Spleen (tissue), 13 donors: ENCODE data around the gene CYP27C1. TPM values are rescaled to one million over a fixed set of nuclear protein-coding genes. Genes with fewer than 3 reads are reported as not detected.

Source experiments
- DNase-seq: peaks from one replicate; pipeline ENCODE4 v3.0.0-alpha.2; 2020
- H3K27ac ChIP-seq, 8 donors: fragments of 200-600 bp; sonication (generic) in 7 of 8; 1 replicate in 4 of 8; 2 replicates in 4 of 8; pipeline versions ENCODE4 v1.5.0 to v1.8.0; 2016 to 2021; ENCODE audit warnings: inconsistent platforms in 4 of 8, mild to moderate bottlenecking in 4 of 8, moderate library complexity in 1 of 8
- H3K27me3 ChIP-seq, 7 donors: fragments of 200-600 bp; sonication (generic) in 6 of 7; replicated peaks in 1 of 7; 1 replicate in 4 of 7; 2 replicates in 3 of 7; pipeline versions ENCODE4 v1.5.0 to v1.8.0; 2016 to 2021; ENCODE audit warnings: inconsistent platforms in 3 of 7, mild to moderate bottlenecking in 1 of 7
- H3K36me3 ChIP-seq, 6 donors: fragments of 200-600 bp; sonication (generic) in 5 of 6; 1 replicate in 4 of 6; 2 replicates in 2 of 6; pipeline versions ENCODE4 v1.5.0 to v1.8.0; 2016 to 2021; ENCODE audit warnings: inconsistent platforms in 2 of 6
- H3K4me1 ChIP-seq, 6 donors: fragments of 200-600 bp; sonication (generic) in 5 of 6; 1 replicate in 3 of 6; 2 replicates in 3 of 6; pipeline versions ENCODE4 v1.5.0 to v1.8.0; 2016 to 2021; ENCODE audit warnings: inconsistent platforms in 3 of 6
- H3K4me3 ChIP-seq, 8 donors: fragments of 200-600 bp; sonication (generic) in 7 of 8; 1 replicate in 4 of 8; 2 replicates in 4 of 8; pipeline versions ENCODE4 v1.5.0 to v1.8.0; 2016 to 2021; ENCODE audit warnings: inconsistent platforms in 4 of 8, mild to moderate bottlenecking in 4 of 8, moderate library complexity in 2 of 8
- H3K9me3 ChIP-seq, 8 donors: fragments of 200-600 bp; sonication (generic) in 7 of 8; 1 replicate in 4 of 8; 2 replicates in 4 of 8; pipeline versions ENCODE4 v1.5.0 to v1.8.0; 2016 to 2021; ENCODE audit warnings: inconsistent platforms in 4 of 8
- POLR2A ChIP-seq, 3 donors: fragments of 450-650 bp; IDR thresholded peaks; one replicate each; pipeline ENCODE4 v1.5.1; 2017; ENCODE audit warnings: antibody characterized with exemption in 3 of 3, mild to moderate bottlenecking in 1 of 3
- POLR2AphosphoS5 ChIP-seq, 3 donors: sonication (generic); formaldehyde crosslinking; IDR thresholded peaks; one replicate each; pipeline ENCODE4 v1.5.1; 2017; ENCODE audit warnings: antibody characterized with exemption in 3 of 3
- WGBS, 5 donors: extraction: QIAGEN DNeasy Blood & Tissue Kit in 3 of 5; methylation state at CpG; one replicate each; pipeline versions ENCODE4 v1.1.5 to v1.1.7; 2013 to 2018; 5-methylcytosine and 5-hydroxymethylcytosine counted together
- intact Hi-C: fragments of 100-400 bp; cut with DNase I; formaldehyde crosslinking; loops from one replicate; pipeline ENCODE4 v1.15.0; 2023; ENCODE audit warnings: low total_unique reads
- long read RNA-seq, 2 donors: transcript quantifications; one replicate each; lab custom pipeline, GENCODE V29; 2026
- polyA plus RNA-seq, 3 donors: library from polyadenylated mRNA; stranded (reverse); fragments of 200-250 nt; gene quantifications; one replicate each; pipeline ENCODE4 v1.2.1, GENCODE V29; 2013
- total RNA-seq, 7 donors: library from RNA; depleted of rRNA in 3 of 7; stranded (reverse); fragments of >200 nt in 3 of 7; fragmentation: NEBNext Ultra II Directional in 4 of 7; extraction: Animal tissue kit (Norgen Biotek cat#: 25700) in 4 of 7; gene quantifications; one replicate each; pipeline versions ENCODE4 v1.1.0 to v1.2.1, GENCODE V29; 2016 to 2021
- TF ChIP-seq, protein P1 (sequence below), 11 experiments: fragments of 200-600 bp in 7 of 11; fragments of 450-650 bp in 4 of 11; sonication (generic) in 4 of 11; IDR thresholded peaks in 8 of 11; conservative IDR thresholded peaks in 3 of 11; 1 replicate in 7 of 11; 2 replicates in 4 of 11; pipeline versions ENCODE4 v1.4.0 to v1.8.0; 2016 to 2021; ENCODE audit warnings: antibody characterized with exemption in 11 of 11, inconsistent platforms in 4 of 11, mild to moderate bottlenecking in 1 of 11
- donor health status: healthy with polysubstance abuse.
- donor health status: DM: no; HTN: no; CAD: no; lungs with moderate emphysema.
- donor health status: DM: no; HTN: no; CAD: no.
- donor health status: Bipolar disorder and iron deficiency.
- donor health status: healthy.
- donor health status: DM: no; HTN: no; CAD: no.
- donor health status: DM: yes; HTN: yes; CAD: no.

The CYP27C1 gene, protein sequence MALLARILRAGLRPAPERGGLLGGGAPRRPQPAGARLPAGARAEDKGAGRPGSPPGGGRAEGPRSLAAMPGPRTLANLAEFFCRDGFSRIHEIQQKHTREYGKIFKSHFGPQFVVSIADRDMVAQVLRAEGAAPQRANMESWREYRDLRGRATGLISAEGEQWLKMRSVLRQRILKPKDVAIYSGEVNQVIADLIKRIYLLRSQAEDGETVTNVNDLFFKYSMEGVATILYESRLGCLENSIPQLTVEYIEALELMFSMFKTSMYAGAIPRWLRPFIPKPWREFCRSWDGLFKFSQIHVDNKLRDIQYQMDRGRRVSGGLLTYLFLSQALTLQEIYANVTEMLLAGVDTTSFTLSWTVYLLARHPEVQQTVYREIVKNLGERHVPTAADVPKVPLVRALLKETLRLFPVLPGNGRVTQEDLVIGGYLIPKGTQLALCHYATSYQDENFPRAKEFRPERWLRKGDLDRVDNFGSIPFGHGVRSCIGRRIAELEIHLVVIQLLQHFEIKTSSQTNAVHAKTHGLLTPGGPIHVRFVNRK
- total RNA-seq (under 1 TPM in 5 of 7 donors, not detected in 2; 0.07 to 0.36 (median 0.19) TPM), polyA plus RNA-seq (under 1 TPM; 0.10 to 0.33 (median 0.23) TPM)
- long read RNA-seq, donor 1: 0 reads
- long read RNA-seq, donor 2: 0 reads

DNA sequence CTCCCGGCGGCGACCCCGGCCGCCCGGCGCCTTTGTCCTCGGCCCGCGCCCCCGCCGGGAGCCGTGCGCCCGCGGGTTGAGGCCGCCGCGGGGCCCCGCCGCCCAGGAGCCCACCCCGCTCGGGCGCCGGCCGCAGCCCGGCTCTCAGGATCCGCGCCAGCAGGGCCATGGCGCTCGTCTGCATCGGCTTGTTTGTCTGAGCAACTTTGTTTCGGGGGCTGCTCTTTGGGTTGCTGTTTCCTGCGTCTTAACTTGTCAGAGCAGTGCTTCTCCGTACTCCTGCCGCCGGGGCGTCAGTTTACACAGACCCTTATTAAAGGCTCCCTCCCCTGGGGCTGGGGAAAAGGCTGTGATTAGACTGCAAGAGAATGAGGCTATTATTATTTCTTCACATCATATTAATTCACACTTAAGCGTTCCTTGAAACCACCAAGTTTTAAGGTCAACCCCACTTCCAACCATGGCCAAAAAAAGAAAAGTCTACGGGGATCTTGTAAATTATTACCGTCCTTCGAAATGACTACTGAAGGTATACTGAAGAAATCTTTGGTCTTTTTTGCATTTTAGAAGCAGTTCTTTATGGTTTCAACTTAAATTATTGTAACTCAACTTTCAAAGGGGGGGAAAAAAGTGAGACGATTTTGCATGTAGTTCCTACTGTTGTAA is at the start of gene CYP27C1:
CYP27C1 (minus strand) TSS at position 198 of the 666 bp plus-strand sequence; CDS start at position 169, 29 bp downstream.
- peaks cover 9 to 27% (median 24%) of the 10 kb centered on the region in 6 donors for H3K4me1 ChIP-seq
- peaks cover 0 to 11% (median 0%) of the 10 kb centered on the region in 8 donors for H3K9me3 ChIP-seq
- H3K36me3 ChIP-seq: no peaks in the 10 kb centered on the region
- no peak within 1 kb of the TSS for H3K27ac ChIP-seq
- peaks cover 8 to 87% (median 42%) of the 10 kb centered on the region in 7 donors for H3K27me3 ChIP-seq
- TF ChIP-seq POLR2AphosphoS5 (IDR thresholded peaks at IDR 0.05) (no peak), POLR2A (IDR thresholded peaks at IDR 0.05) (no peak)
- TF ChIP-seq, protein P1, sequence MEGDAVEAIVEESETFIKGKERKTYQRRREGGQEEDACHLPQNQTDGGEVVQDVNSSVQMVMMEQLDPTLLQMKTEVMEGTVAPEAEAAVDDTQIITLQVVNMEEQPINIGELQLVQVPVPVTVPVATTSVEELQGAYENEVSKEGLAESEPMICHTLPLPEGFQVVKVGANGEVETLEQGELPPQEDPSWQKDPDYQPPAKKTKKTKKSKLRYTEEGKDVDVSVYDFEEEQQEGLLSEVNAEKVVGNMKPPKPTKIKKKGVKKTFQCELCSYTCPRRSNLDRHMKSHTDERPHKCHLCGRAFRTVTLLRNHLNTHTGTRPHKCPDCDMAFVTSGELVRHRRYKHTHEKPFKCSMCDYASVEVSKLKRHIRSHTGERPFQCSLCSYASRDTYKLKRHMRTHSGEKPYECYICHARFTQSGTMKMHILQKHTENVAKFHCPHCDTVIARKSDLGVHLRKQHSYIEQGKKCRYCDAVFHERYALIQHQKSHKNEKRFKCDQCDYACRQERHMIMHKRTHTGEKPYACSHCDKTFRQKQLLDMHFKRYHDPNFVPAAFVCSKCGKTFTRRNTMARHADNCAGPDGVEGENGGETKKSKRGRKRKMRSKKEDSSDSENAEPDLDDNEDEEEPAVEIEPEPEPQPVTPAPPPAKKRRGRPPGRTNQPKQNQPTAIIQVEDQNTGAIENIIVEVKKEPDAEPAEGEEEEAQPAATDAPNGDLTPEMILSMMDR (IDR thresholded peaks at IDR 0.05 in 8 of 11, conservative IDR thresholded peaks at IDR 0.05 in 3 of 11): no peak
- 1 to 13% (median 1%) methylated on average over 10 to 43 of the region's 43 CpGs for WGBS, 5 donors
- no peak for DNase-seq
- H3K4me3 ChIP-seq: peak within 1 kb of the TSS; percentile 21 to 69 (median 34)
- intact Hi-C loops: no loop called here

DNA sequence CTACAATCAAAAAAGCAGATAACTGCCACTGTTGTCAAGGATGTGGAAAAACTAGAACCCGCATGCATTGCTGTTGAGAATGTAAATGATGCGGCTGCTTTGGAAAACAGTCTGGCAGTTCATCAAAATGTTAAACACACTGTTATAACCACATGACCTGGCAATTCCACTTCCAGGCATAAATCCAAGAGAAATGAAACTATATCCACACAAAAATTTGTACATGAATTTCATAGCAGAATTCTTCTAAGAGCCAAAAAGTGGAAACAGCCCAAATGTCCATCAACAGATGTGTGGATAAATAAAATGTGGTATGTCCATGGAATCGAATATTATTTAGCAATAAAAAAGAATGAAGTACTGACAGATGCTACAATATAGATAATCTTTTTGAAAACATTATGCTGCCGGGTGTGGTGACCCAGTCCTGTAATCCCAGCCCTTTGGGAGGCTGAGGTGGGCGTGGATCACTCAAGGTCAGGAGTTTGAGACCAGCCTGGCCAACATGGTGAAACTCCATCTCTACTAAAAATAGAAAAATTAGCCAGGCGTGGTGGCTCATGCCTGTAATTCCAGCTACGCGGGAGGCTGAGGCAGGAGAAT is 41.8 kb upstream of the CYP27C1 start:
- peaks cover 0 to 88% (median 63%) of the 10 kb centered on the region in 6 donors for H3K36me3 ChIP-seq

DNA sequence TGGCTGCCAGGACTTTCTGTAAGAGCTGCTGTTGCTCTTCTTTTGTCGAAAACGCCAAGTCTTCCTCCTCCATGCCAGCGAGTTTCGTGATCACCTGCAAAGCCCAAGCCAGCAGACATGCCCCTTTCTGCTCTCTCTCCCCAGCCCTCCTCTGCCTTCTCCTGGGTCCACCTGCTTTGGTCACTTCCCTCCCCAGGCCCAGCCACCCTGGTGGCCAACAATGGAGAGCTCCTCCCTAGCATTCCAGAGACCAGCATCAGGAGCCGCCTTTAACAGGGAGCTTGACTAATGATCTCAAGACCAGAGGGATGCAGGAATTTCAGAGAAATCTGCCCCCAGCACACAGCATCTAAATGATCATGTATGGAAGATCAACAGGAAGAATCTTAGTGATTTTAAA is 39.3 kb upstream of the CYP27C1 start:
- DNase-seq: no peak
- Histone ChIP-seq H3K4me1 (no peaks in the 10 kb centered on the region), H3K27me3 (no peaks in the 10 kb centered on the region), H3K4me3 (no peak overlapping the region), H3K27ac (no peak overlapping the region), H3K36me3 (peaks cover 0 to 92% (median 60%) of the 10 kb centered on the region in 6 donors), H3K9me3 (no peaks in the 10 kb centered on the region)
- intact Hi-C loops: no loop called here
- 95 to 100% (median 97%) methylated on average over 5 of the region's 5 CpGs for WGBS, 5 donors
- TF ChIP-seq POLR2A (IDR thresholded peaks at IDR 0.05): no peak
- TF ChIP-seq, protein P1 (IDR thresholded peaks at IDR 0.05 in 8 of 11, conservative IDR thresholded peaks at IDR 0.05 in 3 of 11): no peak
- TF ChIP-seq POLR2AphosphoS5 (IDR thresholded peaks at IDR 0.05): no peak

More for the DNA sequence above, 41.8 kb upstream of the CYP27C1 start:
- no peak for DNase-seq
- no peaks in the 10 kb centered on the region for H3K27me3 ChIP-seq
- no peak overlapping the region for H3K4me3 ChIP-seq
- no peak overlapping the region for H3K27ac ChIP-seq
- 90 to 97% (median 93%) methylated on average over 8 of the region's 8 CpGs for WGBS, 5 donors
- H3K4me1 ChIP-seq: no peaks in the 10 kb centered on the region
- intact Hi-C loops: no loop called here
- TF ChIP-seq POLR2AphosphoS5 (IDR thresholded peaks at IDR 0.05): no peak
- H3K9me3 ChIP-seq: no peaks in the 10 kb centered on the region

DNA sequence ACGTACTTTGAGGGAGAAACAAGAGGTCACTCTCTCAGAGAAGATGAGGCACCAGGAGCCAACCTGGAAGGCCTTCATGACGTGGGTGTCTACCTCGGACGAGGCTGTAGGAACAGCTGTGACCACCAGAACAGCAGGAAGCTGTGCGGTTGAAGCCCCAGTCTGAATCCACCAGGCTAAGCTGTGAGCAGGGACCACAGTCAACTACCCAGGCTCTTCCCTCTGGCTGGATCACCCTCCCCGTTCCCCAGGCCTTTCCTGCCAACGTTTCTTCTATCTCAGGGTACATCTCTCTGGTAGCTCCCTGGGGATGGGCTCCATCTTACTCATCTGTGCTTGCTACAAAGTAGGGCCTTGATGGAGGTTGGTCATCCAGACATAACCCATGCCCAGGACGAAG is 36.8 kb upstream of the CYP27C1 start:
- intact Hi-C loops: no loop called here
- Histone ChIP-seq H3K4me1 (no peaks in the 10 kb centered on the region), H3K27ac (no peak overlapping the region), H3K9me3 (no peaks in the 10 kb centered on the region), H3K4me3 (no peak overlapping the region), H3K36me3 (peaks cover 0 to 68% (median 52%) of the 10 kb centered on the region in 6 donors), H3K27me3 (no peaks in the 10 kb centered on the region)
- TF ChIP-seq, protein P1 (IDR thresholded peaks at IDR 0.05 in 8 of 11, conservative IDR thresholded peaks at IDR 0.05 in 3 of 11): no peak
- TF ChIP-seq POLR2A (IDR thresholded peaks at IDR 0.05) (no peak), POLR2AphosphoS5 (IDR thresholded peaks at IDR 0.05) (no peak)
- WGBS, 5 donors: 66 to 90% (median 72%) methylated on average over 8 of the region's 8 CpGs
- DNase-seq: no peak
